PC-9 (cell line): ENCODE measurements around the gene C10orf67. TPM values are rescaled to one million over a fixed set of nuclear protein-coding genes. Genes with fewer than 3 reads are reported as not detected.

Source experiments
- BruUV-seq: library from RNA; stranded (reverse); fragments of 400-500 nt; replicated peaks from 2 replicates; lab custom pipeline; 2021; lab: Mats Ljungman, UMichigan
- CTCF ChIA-PET: fragments of 300-600 bp; sonication (Branson Sonifier 250); formaldehyde crosslinking; loops from one replicate; lab custom pipeline; 2022; ENCODE audit warnings: antibody characterized with exemption; lab: Charles Lee
- POLR2A ChIA-PET: fragments of 300-600 bp; sonication (Branson Sonifier 250); formaldehyde crosslinking; loops from one replicate; lab custom pipeline; 2022; ENCODE audit warnings: antibody characterized with exemption; ENCODE audit not compliant: unreplicated experiment; lab: Charles Lee
- DNase-seq, 2 experiments: peaks; one replicate each; pipeline versions ENCODE4 v3.0.0 to v3.0.0-alpha.2; 2015 to 2022; ENCODE audit warnings: mixed read lengths in 1 of 2
- H2AFZ ChIP-seq: fragments of 200-600 bp; sonication (generic); 2 replicates; pipeline ENCODE4 v1.8.1; 2017; ENCODE audit warnings: antibody characterized with exemption
- H3F3A ChIP-seq: fragments of 200-600 bp; sonication (generic); 2 replicates; pipeline ENCODE4 v1.8.1; 2017; ENCODE audit warnings: antibody characterized with exemption, mild to moderate bottlenecking, low read depth; ENCODE audit not compliant: insufficient read depth
- H3K27ac ChIP-seq: fragments of 200-600 bp; sonication (generic); 2 replicates; pipeline ENCODE4 v1.6.1; 2016; ENCODE audit warnings: mixed run types
- H3K27me3 ChIP-seq: fragments of 200-600 bp; sonication (generic); 2 replicates; pipeline ENCODE4 v1.6.1; 2016; ENCODE audit warnings: low read depth, mixed run types; ENCODE audit not compliant: insufficient read depth
- H3K36me3 ChIP-seq: fragments of 200-600 bp; sonication (generic); 2 replicates; pipeline ENCODE4 v1.6.1; 2016; ENCODE audit warnings: low read depth, mixed run types
- H3K4me1 ChIP-seq: fragments of 200-600 bp; sonication (generic); replicated peaks from 2 replicates; pipeline ENCODE4 v1.6.1; 2016; ENCODE audit warnings: mixed run types; ENCODE audit not compliant: insufficient read depth
- H3K4me2 ChIP-seq: fragments of 200-600 bp; sonication (generic); 2 replicates; pipeline ENCODE4 v1.6.1; 2017; ENCODE audit warnings: mixed run types
- H3K4me3 ChIP-seq: fragments of 200-600 bp; sonication (generic); 2 replicates; pipeline ENCODE4 v1.6.1; 2016; ENCODE audit warnings: mixed run types
- H3K79me2 ChIP-seq: fragments of 200-600 bp; sonication (generic); 2 replicates; pipeline ENCODE4 v1.6.1; 2017; ENCODE audit warnings: low read depth, mixed run types
- H3K9me2 ChIP-seq: fragments of 200-600 bp; sonication (generic); 2 replicates; pipeline ENCODE4 v1.8.1; 2017; ENCODE audit warnings: mild to moderate bottlenecking; ENCODE audit not compliant: insufficient read depth
- H3K9me3 ChIP-seq: fragments of 200-600 bp; sonication (generic); 2 replicates; pipeline ENCODE4 v1.8.1; 2016; ENCODE audit warnings: low read depth; ENCODE audit not compliant: insufficient read depth
- H4K20me1 ChIP-seq: fragments of 200-600 bp; sonication (generic); 2 replicates; pipeline ENCODE4 v1.8.1; 2017; ENCODE audit not compliant: insufficient read depth
- CTCF ChIP-seq: fragments of 200-600 bp; sonication (generic); conservative IDR thresholded peaks from 2 replicates; pipeline ENCODE4 v1.6.1; 2017; ENCODE audit warnings: mixed run types, antibody characterized with exemption, mild to moderate bottlenecking, moderate library complexity
- EZH2 ChIP-seq: fragments of 200-600 bp; sonication (generic); IDR thresholded peaks from 2 replicates; pipeline ENCODE4 v1.8.0; 2017; ENCODE audit warnings: antibody characterized with exemption, low read depth
- intact Hi-C: fragments of 100-400 bp; cut with micrococcal nuclease; formaldehyde crosslinking; loops from one replicate; pipeline ENCODE4 v1.10.0; 2022; ENCODE audit not compliant: unreplicated experiment
- total RNA-seq: library from RNA; stranded (reverse); gene quantifications from 2 replicates; pipeline ENCODE4 v1.2.3, GENCODE V29; 2021

The C10orf67 gene
- total RNA-seq, 1 experiment from 2014 or later, result 1.2 TPM

- H3K9me2 ChIP-seq, result no peaks in the 10 kb centered on the region
- H3K9me3 ChIP-seq, result no peaks in the 10 kb centered on the region
- H3K4me3 ChIP-seq, result no peak overlapping the region
- BruUV-seq, result no TSS peak
- H3K27ac ChIP-seq, result no peak overlapping the region
- no peak overlapping the region for H2AFZ ChIP-seq
- no peaks in the 10 kb centered on the region for H3K27me3 ChIP-seq
- no peak for DNase-seq
- ChIA-PET POLR2A (no interaction called here), CTCF (no interaction called here)
- TF ChIP-seq CTCF (no peak), EZH2 (no peak)
- H3K4me1 ChIP-seq, result no peaks in the 10 kb centered on the region
- no peaks in the 10 kb centered on the region for H4K20me1 ChIP-seq
- H3F3A ChIP-seq, result no peaks in the 10 kb centered on the region
- no peaks in the 10 kb centered on the region for H3K79me2 ChIP-seq
- H3K36me3 ChIP-seq, result no peaks in the 10 kb centered on the region
- H3K4me2 ChIP-seq, result no peak overlapping the region
- intact Hi-C loops, result no loop called here
Measured at GRCh38 chr10:23238015-23238414, 106.6 kb downstream of the C10orf67 start.

- H3K9me3 ChIP-seq, result no peaks in the 10 kb centered on the region
- no peaks in the 10 kb centered on the region for H3K27me3 ChIP-seq
- no TSS peak for BruUV-seq
- H3K79me2 ChIP-seq, result no peaks in the 10 kb centered on the region
- H3K27ac ChIP-seq, result no peak overlapping the region
- no peaks in the 10 kb centered on the region for H3K4me1 ChIP-seq
- H2AFZ ChIP-seq, result no peak overlapping the region
- H3K4me2 ChIP-seq, result no peak overlapping the region
- ChIA-PET POLR2A (no interaction called here), CTCF (no interaction called here)
- no peak overlapping the region for H3K4me3 ChIP-seq
- no peaks in the 10 kb centered on the region for H3K9me2 ChIP-seq
- no peaks in the 10 kb centered on the region for H3K36me3 ChIP-seq
- intact Hi-C loops, result no loop called here
- no peak for DNase-seq
- H4K20me1 ChIP-seq, result no peaks in the 10 kb centered on the region
- TF ChIP-seq EZH2, result no peak
- TF ChIP-seq CTCF, result no peak
- no peaks in the 10 kb centered on the region for H3F3A ChIP-seq
Measured at GRCh38 chr10:23230582-23230981, 114.0 kb downstream of the C10orf67 start.

GRCh38 chr10:23217471-23217870, 127.1 kb downstream of the C10orf67 start:
- BruUV-seq, result no TSS peak
- intact Hi-C loops, result no loop called here
- Histone ChIP-seq H2AFZ (no peak overlapping the region), H3K27ac (no peak overlapping the region), H3K9me2 (no peaks in the 10 kb centered on the region), H3K4me2 (no peak overlapping the region), H3F3A (no peaks in the 10 kb centered on the region), H3K4me1 (no peaks in the 10 kb centered on the region), H3K27me3 (no peaks in the 10 kb centered on the region; the same call in 1 of the 2 replicates), H3K79me2 (no peaks in the 10 kb centered on the region), H3K36me3 (no peaks in the 10 kb centered on the region), H4K20me1 (no peaks in the 10 kb centered on the region), H3K9me3 (no peaks in the 10 kb centered on the region), H3K4me3 (no peak overlapping the region)
- no peak for DNase-seq
- TF ChIP-seq CTCF, result no peak
- TF ChIP-seq EZH2, result no peak
- CTCF ChIA-PET, result no interaction called here
- POLR2A ChIA-PET, result no interaction called here
